IgD-negative memory B cell (primary cell): ENCODE data around the gene GUCY1B1. TPM values are rescaled to one million over a fixed set of nuclear protein-coding genes. Genes with fewer than 3 reads are reported as not detected.
"Not testable (repeated sequence)": the region's sequence is repeated elsewhere in the genome, so short reads cannot be mapped to it uniquely, and the experiment has no call there.

Experiments used
- H3K27ac Mint-ChIP-seq, 3 donors: one replicate each; pipeline ENCODE4 v1.8.0; 2020 to 2022; ENCODE audit warnings: mild to moderate bottlenecking in 3 of 3, mixed read lengths in 3 of 3, moderate library complexity in 1 of 3
- H3K27me3 Mint-ChIP-seq: one replicate; pipeline ENCODE4 v1.8.0; 2021; ENCODE audit warnings: mixed read lengths
- H3K36me3 Mint-ChIP-seq: one replicate; pipeline ENCODE4 v1.8.0; 2020; ENCODE audit warnings: mild to moderate bottlenecking, mixed read lengths
- H3K4me1 Mint-ChIP-seq, 3 donors: one replicate each; pipeline ENCODE4 v1.8.0; 2020 to 2022; ENCODE audit warnings: mixed read lengths in 3 of 3, mild to moderate bottlenecking in 1 of 3
- H3K4me3 Mint-ChIP-seq, 4 donors: one replicate each; pipeline ENCODE4 v1.8.0; 2020 to 2022; ENCODE audit warnings: mild to moderate bottlenecking in 4 of 4, mixed read lengths in 4 of 4, moderate library complexity in 3 of 4
- H3K9me3 Mint-ChIP-seq, 3 donors: one replicate each; pipeline ENCODE4 v1.8.0; 2020 to 2021; ENCODE audit warnings: mixed read lengths in 3 of 3, mild to moderate bottlenecking in 1 of 3
- polyA plus RNA-seq: library from polyadenylated mRNA; unstranded; fragments of 300-500 nt; fragmentation: Illumina TruSeq; gene quantifications from one replicate; pipeline ENCODE4 v1.2.3, GENCODE V29; 2021

The GUCY1B1 gene
- polyA plus RNA-seq, 1 donor from 2014 or later, result 0.31 TPM

GRCh38 chr4:155774033-155774432, 15.2 kb downstream of the GUCY1B1 start:
- H3K4me3 Mint-ChIP-seq, result no peak overlapping the region
- no peaks in the 10 kb centered on the region for H3K27me3 Mint-ChIP-seq
- no peaks in the 10 kb centered on the region for H3K9me3 Mint-ChIP-seq
- H3K4me1 Mint-ChIP-seq, result no peaks in the 10 kb centered on the region
- no peak overlapping the region for H3K27ac Mint-ChIP-seq
- H3K36me3 Mint-ChIP-seq, result no peaks in the 10 kb centered on the region

DNA sequence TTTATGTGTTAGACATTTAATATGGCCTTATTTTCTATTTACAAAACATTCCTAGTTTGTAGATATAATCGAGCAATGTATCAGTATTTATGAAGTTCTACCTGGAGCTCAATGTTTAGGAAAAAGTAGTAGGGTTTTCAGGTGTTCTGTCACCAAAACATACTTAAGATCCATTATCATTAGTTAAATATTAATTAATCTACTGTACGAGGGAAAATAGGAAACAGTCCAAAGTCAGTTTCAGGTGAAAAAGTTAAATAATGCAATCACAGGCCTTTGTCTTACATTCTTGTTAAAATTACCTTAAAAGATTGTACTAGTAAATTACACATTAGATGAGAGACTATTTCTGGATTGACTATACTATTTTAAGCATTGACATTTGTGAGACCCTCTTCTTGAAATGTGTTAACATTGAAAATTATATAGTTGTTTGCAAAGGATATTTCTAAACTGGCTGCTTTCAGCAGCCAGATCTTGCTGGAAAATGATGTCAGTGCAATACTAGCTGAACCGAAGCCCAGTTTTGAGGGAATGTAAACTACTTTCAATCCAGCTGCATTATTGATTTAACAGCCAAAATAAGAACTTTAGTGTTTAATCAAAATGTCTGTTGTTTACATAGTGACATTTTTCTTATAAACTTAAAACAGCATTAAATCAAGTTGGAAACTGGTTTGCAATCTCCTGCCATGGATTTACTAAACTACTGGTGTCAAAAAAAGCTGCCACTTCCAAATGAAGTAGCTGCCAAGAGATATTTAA, 19.3 kb downstream of the GUCY1B1 start:
- Mint-ChIP-seq H3K4me1 (no peaks in the 10 kb centered on the region), H3K4me3 (no peak overlapping the region), H3K27me3 (no peaks in the 10 kb centered on the region), H3K27ac (no peak overlapping the region), H3K36me3 (no peaks in the 10 kb centered on the region), H3K9me3 (no peaks in the 10 kb centered on the region)

GRCh38 chr4:155780775-155781174, 22.0 kb downstream of the GUCY1B1 start:
- H3K27me3 Mint-ChIP-seq, result no peaks in the 10 kb centered on the region

GRCh38 chr4:155781249-155781831, 22.5 kb downstream of the GUCY1B1 start:
- Mint-ChIP-seq H3K9me3 (no peaks in the 10 kb centered on the region), H3K27ac (no peak overlapping the region), H3K36me3 (no peaks in the 10 kb centered on the region), H3K4me1 (no peaks in the 10 kb centered on the region), H3K4me3 (no peak overlapping the region), H3K27me3 (no peaks in the 10 kb centered on the region)

More at GRCh38 chr4:155780775-155781174, 22.0 kb downstream of the GUCY1B1 start:
- Mint-ChIP-seq H3K4me3 (no peak overlapping the region), H3K9me3 (no peaks in the 10 kb centered on the region), H3K27ac (no peak overlapping the region), H3K36me3 (no peaks in the 10 kb centered on the region), H3K4me1 (no peaks in the 10 kb centered on the region)

DNA sequence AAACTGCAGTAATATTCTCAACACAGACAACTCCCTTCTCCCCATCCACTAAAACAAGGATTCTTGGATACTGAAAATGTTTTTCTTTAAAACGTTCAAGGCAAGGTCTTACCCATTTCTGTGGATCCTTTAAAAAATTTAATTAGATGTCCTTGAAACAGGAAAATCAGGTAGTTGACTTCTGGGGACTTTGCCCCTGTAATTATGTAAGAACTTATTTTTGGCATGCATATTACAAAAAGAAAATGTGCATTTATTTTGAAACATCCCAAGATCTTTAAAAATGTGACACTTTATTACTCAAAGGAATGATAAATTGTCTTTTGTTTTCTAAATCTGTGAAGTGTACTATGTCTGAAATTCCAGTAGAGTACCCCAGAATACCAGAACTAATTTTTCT, 25.8 kb downstream of the GUCY1B1 start:
- H3K27me3 Mint-ChIP-seq, result no peaks in the 10 kb centered on the region
- no peaks in the 10 kb centered on the region for H3K9me3 Mint-ChIP-seq
- no peaks in the 10 kb centered on the region for H3K36me3 Mint-ChIP-seq
- no peaks in the 10 kb centered on the region for H3K4me1 Mint-ChIP-seq
- H3K4me3 Mint-ChIP-seq, result no peak overlapping the region
- H3K27ac Mint-ChIP-seq, result no peak overlapping the region

GRCh38 chr4:155785828-155786227, 27.0 kb downstream of the GUCY1B1 start:
- H3K4me3 Mint-ChIP-seq, result no peak overlapping the region
- no peaks in the 10 kb centered on the region for H3K36me3 Mint-ChIP-seq
- H3K4me1 Mint-ChIP-seq, result no peaks in the 10 kb centered on the region
- H3K27me3 Mint-ChIP-seq, result peaks cover 1% of the 10 kb centered on the region
- H3K27ac Mint-ChIP-seq, result no peak overlapping the region
- no peaks in the 10 kb centered on the region for H3K9me3 Mint-ChIP-seq

DNA sequence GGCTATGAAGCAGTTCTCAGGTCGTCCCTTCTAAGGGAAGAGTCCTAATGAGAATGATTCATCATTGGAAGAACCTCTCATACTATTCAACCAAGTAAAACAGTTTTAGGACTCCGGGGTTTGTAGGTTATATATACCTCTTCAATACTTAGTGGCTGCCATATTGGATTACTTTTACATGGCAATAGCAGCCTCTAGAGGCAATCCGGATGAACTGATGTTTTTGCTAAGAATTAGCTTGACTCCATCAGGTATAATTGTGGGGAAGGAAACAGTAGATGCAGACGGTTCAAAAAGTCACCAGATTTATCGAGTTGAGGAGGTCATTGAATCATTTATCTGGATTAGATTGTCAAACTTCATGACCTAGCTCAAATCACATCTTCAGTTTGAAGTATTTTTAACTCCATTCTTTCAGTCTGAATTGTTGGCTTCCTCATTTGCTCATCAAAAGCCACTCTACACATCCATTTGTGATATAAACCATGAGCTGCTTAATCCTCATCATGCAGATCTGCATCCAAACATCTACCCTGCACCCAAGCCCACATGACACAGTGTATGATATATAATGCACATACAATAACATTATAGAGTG, 28.4 kb downstream of the GUCY1B1 start:
- H3K4me1 Mint-ChIP-seq, result no peaks in the 10 kb centered on the region
- H3K27me3 Mint-ChIP-seq, result peaks cover 1% of the 10 kb centered on the region
- H3K9me3 Mint-ChIP-seq, result no peaks in the 10 kb centered on the region
- H3K36me3 Mint-ChIP-seq, result no peaks in the 10 kb centered on the region
- no peak overlapping the region for H3K4me3 Mint-ChIP-seq
- no peak overlapping the region for H3K27ac Mint-ChIP-seq

- Mint-ChIP-seq H3K9me3 (no peaks in the 10 kb centered on the region), H3K4me3 (no peak overlapping the region), H3K4me1 (no peaks in the 10 kb centered on the region)
Measured at GRCh38 chr4:155789391-155789790, 30.6 kb downstream of the GUCY1B1 start.

DNA sequence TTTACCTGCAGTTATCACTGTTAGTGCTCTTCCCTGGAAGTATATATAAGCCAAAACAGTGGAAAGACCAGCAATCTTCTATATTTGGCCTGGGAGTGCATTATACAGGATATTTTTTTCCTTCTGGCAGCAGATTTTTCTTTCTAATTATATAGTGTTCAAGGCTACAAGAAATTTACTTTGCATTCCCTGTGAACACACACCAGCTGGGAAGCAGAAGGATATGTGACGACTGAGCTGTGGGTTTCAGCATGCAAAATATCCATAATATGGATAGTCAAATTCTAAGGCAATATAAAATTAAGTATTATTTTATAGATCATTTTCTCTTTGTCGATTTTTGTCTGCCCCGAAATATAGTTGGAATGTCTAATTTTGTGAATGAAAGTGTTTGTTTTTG, 31.2 kb downstream of the GUCY1B1 start:
- Mint-ChIP-seq H3K27me3 (peaks cover 1% of the 10 kb centered on the region), H3K4me3 (no peak overlapping the region), H3K27ac (no peak overlapping the region), H3K9me3 (no peaks in the 10 kb centered on the region), H3K36me3 (no peaks in the 10 kb centered on the region), H3K4me1 (no peaks in the 10 kb centered on the region)

More at GRCh38 chr4:155789391-155789790, 30.6 kb downstream of the GUCY1B1 start:
- no peak overlapping the region for H3K27ac Mint-ChIP-seq
- H3K27me3 Mint-ChIP-seq, result peaks cover 1% of the 10 kb centered on the region
- no peaks in the 10 kb centered on the region for H3K36me3 Mint-ChIP-seq

DNA sequence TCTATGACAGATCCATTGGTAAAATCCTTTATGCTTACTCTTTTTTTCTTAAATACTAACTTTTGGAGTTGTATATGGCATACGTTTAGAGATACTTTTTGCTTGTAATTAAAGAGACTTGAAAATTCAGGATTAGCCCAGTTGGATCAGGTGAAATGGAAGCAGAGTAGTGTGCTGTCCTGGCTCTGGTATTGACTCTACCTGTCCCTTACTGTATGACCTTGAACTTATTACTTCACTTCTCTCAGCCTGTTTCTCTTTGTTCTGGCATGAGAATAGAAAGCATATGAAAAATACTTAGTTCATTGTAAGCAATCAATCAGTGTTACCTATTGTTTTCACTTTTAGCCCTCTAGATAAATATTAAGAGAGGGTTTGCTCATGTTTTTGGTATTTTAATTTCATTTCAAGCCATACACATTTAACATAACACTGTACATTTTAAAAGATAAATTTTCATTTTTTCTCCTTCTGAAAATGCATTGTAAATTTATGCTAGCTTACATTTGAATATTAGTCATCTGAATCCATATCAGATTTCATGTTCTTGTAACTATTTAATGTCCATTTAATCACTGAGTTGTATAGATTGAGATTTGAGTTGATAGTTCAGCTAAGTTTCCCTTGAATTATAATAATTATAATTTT, 35.9 kb downstream of the GUCY1B1 start:
- H3K36me3 Mint-ChIP-seq, result no peaks in the 10 kb centered on the region
- peaks cover 1% of the 10 kb centered on the region for H3K27me3 Mint-ChIP-seq
- H3K9me3 Mint-ChIP-seq, result no peaks in the 10 kb centered on the region
- no peak overlapping the region for H3K4me3 Mint-ChIP-seq
- H3K4me1 Mint-ChIP-seq, result no peaks in the 10 kb centered on the region
- H3K27ac Mint-ChIP-seq, result no peak overlapping the region

GRCh38 chr4:155795991-155796390, 37.2 kb downstream of the GUCY1B1 start:
- H3K9me3 Mint-ChIP-seq, result no peaks in the 10 kb centered on the region
- no peak overlapping the region for H3K4me3 Mint-ChIP-seq
- no peaks in the 10 kb centered on the region for H3K4me1 Mint-ChIP-seq
- no peaks in the 10 kb centered on the region for H3K27me3 Mint-ChIP-seq
- H3K36me3 Mint-ChIP-seq, result no peaks in the 10 kb centered on the region
- H3K27ac Mint-ChIP-seq, result no peak overlapping the region

GRCh38 chr4:155797581-155797980, 38.8 kb downstream of the GUCY1B1 start:
- not testable (repeated sequence) for H3K9me3 Mint-ChIP-seq, H3K4me1 Mint-ChIP-seq, H3K27ac Mint-ChIP-seq

DNA sequence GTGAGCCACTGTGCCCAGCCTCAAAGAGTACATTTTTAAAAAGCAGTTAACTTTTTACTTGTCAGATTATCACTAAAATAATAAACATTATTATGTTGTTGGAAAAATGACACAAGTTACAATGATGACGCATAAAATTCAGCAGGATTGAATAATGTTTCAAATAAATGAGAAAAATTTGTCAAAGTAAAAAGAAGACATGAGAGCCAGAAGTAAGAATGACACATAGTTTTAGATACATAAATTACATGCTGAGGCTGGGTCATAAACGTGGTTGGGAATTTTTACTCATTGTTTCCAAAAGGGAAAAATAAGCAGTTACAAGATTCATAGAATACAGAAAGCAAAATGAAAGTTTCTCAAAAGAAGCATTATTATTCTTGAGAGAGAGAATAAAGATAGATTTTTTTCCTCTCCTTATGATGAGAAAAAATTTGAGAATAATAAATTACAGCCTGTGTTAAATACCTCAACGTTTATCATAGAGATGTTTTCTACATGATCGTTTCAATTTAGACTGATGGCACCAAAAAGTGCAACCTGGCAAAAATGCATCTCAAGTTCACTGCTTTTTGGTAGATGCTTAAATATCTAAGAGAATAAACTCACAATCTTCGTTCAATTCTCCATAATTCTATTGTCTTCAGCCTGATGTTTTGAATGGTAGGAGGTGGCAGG, 40.4 kb downstream of the GUCY1B1 start:
- no peak overlapping the region for H3K4me3 Mint-ChIP-seq
- H3K9me3 Mint-ChIP-seq, result no peaks in the 10 kb centered on the region
- no peak overlapping the region for H3K27ac Mint-ChIP-seq
- no peaks in the 10 kb centered on the region for H3K27me3 Mint-ChIP-seq
- no peaks in the 10 kb centered on the region for H3K4me1 Mint-ChIP-seq
- H3K36me3 Mint-ChIP-seq, result no peaks in the 10 kb centered on the region

More at GRCh38 chr4:155797581-155797980, 38.8 kb downstream of the GUCY1B1 start:
- H3K27me3 Mint-ChIP-seq, H3K36me3 Mint-ChIP-seq, H3K4me3 Mint-ChIP-seq: not testable (repeated sequence)

DNA sequence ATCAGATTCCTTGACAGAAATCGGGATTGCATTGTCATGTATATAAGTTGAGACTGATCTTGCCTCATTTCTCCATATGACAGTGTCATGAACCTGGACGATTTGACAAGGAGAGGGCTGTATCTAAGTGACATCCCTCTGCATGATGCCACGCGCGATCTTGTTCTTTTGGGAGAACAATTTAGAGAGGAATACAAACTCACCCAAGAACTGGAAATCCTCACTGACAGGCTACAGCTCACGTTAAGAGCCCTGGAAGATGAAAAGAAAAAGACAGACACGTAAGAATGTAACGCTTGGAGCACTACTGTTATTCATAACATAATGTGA, 40.9 kb downstream of the GUCY1B1 start:
- Mint-ChIP-seq H3K27ac (no peak overlapping the region), H3K27me3 (no peaks in the 10 kb centered on the region), H3K4me3 (no peak overlapping the region), H3K4me1 (no peaks in the 10 kb centered on the region), H3K36me3 (no peaks in the 10 kb centered on the region), H3K9me3 (no peaks in the 10 kb centered on the region)

DNA sequence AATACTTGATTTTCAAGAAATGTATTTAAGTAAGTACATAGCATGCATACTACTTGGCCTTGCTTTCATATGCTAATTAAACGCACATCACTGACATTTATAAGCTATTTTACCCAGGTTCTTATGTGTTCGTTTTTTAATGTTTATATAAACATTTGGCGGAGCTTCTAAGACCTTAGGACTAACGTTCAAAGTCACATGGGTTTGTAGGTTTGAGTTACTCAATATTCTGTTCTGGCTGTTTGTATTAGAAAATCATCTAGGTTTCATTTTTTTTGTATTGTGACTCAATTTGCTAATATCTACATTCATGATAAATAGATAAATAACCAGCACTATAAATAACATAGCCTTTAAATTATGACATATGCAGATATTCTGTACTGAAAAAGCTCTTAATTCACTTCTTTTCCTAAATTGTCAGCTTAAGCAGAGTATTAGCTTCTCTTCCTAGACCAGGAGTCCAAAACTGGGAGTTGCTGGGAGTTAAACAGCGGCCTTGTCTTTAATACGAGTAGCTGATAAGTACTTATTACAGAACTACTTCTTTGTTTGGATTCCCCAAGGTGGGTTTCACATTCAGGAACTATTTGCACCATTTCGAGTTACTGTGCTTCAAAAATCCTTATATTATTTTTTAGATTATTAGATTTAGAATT, 42.0 kb downstream of the GUCY1B1 start:
- no peaks in the 10 kb centered on the region for H3K27me3 Mint-ChIP-seq
- no peaks in the 10 kb centered on the region for H3K36me3 Mint-ChIP-seq
- no peak overlapping the region for H3K27ac Mint-ChIP-seq
- no peak overlapping the region for H3K4me3 Mint-ChIP-seq
- no peaks in the 10 kb centered on the region for H3K9me3 Mint-ChIP-seq
- H3K4me1 Mint-ChIP-seq, result no peaks in the 10 kb centered on the region
